ENCODE data around the gene MRAS. TPM values are rescaled to one million over a fixed set of nuclear protein-coding genes. Genes with fewer than 3 reads are reported as not detected.
A peak's percentile ranks its signal among the peaks of the same experiment; 100 is the strongest.
"Not testable (repeated sequence)": the region's sequence is repeated elsewhere in the genome, so short reads cannot be mapped to it uniquely, and the experiment has no call there.

MRAS gene
- total RNA-seq, 2 donors from 2014 or later: 2.2 to 4.5 TPM

DNA sequence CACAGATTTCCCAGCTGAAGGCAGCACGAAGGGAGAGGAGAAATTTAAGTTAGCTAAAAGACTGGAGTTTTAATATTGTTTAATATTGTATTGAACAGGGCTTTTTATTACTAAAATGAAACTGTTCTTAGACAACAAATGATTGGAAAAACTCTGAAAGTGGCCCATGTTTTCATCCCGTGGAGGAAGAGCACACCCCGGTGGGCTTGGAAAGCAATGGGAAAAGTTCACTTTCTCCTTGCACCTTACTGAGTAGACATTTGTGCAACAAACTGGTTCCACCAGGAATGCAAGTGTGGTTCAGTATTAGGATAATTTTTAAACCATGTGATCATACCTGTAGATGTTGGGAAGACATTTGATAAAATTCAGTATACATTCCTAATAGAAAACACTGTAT is 77.8 kb downstream of the MRAS start:
- Histone ChIP-seq H3K9ac (ENCODE audit: low read depth in 2 of 2, low read length in 2 of 2) (no peak overlapping the region), H3K9me3 (no peaks in the 10 kb centered on the region), H3K27ac (no peak overlapping the region), H3K27me3 (no peaks in the 10 kb centered on the region), H3K4me1 (no peaks in the 10 kb centered on the region), H3K4me3 (no peak overlapping the region), H3K36me3 (no peaks in the 10 kb centered on the region)
- TF ChIP-seq, protein P1, sequence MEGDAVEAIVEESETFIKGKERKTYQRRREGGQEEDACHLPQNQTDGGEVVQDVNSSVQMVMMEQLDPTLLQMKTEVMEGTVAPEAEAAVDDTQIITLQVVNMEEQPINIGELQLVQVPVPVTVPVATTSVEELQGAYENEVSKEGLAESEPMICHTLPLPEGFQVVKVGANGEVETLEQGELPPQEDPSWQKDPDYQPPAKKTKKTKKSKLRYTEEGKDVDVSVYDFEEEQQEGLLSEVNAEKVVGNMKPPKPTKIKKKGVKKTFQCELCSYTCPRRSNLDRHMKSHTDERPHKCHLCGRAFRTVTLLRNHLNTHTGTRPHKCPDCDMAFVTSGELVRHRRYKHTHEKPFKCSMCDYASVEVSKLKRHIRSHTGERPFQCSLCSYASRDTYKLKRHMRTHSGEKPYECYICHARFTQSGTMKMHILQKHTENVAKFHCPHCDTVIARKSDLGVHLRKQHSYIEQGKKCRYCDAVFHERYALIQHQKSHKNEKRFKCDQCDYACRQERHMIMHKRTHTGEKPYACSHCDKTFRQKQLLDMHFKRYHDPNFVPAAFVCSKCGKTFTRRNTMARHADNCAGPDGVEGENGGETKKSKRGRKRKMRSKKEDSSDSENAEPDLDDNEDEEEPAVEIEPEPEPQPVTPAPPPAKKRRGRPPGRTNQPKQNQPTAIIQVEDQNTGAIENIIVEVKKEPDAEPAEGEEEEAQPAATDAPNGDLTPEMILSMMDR (IDR thresholded peaks at IDR 0.05): no peak
- intact Hi-C loops (cut with DNase I): no loop called here
- no peak for DNase-seq

DNA sequence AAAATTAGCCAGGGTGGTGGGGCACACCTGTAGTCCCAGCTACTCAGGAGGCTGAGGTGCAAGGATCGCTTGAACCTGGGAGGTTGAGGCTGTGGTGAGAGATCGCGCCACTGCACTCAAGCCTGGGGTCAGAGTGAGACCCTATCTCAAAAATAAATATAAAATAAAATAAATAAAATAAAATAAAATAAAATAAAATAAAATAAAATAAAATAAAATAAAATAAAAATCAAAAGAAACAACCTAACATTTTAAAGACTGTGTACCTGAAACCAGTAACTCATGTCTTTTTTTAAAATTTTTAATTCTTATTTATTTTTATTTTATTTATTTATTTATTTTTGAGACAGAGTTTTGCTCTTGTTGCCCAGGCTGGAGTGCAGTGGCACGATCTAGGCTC is 78.4 kb downstream of the MRAS start:
- H3K4me3 ChIP-seq; H3K9me3 ChIP-seq; H3K27ac ChIP-seq; H3K9ac ChIP-seq (ENCODE audit: low read depth in 2 of 2, low read length in 2 of 2); H3K36me3 ChIP-seq; DNase-seq; intact Hi-C loops (cut with DNase I); H3K27me3 ChIP-seq; H3K4me1 ChIP-seq: not testable (repeated sequence)

DNA sequence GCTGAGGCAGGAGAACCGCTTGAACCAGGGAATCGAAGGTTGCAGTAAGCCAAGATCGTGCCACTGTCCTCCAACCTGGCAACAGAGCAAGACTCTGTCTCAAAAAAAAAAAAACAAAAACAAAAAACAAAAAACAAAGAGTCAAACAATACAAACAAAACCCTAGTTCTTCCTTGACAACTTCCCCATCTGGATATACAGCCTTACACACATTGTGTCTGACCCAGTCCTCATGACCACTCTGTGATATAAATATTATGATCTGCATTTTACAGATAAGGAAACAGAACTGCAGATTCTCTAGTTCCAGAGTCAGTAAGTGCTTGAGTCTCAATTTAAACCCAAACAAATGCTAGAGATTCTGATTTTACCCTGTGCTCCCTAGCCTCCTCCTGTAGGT is 81.3 kb downstream of the MRAS start:
- Histone ChIP-seq H3K9me3 (no peaks in the 10 kb centered on the region), H3K4me3 (no peak overlapping the region), H3K36me3 (no peaks in the 10 kb centered on the region), H3K27ac (no peak overlapping the region), H3K27me3 (peaks cover 7% of the 10 kb centered on the region), H3K4me1 (peaks cover 2% of the 10 kb centered on the region), H3K9ac (ENCODE audit: low read depth in 2 of 2, low read length in 2 of 2) (no peak overlapping the region)
- DNase-seq: no peak
- intact Hi-C loops (cut with DNase I): no loop called here
- TF ChIP-seq, protein P1 (IDR thresholded peaks at IDR 0.05): no peak

DNA sequence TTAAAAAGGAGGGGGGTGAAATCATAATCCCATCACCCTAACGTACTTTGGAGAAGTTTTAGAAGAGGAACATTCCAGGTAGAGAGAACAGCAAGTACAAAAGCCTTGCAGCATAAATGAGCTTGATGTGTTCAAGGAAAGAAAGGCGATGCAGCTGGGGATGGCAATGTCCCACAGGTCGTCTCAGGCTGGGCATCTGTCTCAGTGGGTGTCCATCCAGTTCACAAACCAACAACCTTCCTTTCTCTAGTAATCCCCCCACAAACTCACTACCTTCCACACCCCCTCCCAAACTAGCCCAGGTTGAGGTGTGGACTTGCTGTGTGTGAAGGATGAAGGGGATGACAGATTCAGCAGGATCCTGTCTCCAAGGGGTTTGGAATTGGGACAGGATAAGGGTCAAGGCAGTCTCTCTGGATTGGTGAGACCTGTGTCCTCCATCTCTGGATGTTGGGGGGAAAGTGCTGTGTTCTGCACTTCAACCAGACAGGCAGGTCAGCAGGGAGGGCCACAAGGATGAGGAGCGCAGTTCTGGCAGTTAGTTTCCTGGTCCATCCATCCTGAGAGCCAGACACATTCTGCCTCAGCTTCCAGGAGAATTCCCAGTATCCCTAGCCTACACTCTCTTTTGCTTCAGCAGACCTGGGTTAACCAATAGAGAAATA is 84.3 kb downstream of the MRAS start:
- Histone ChIP-seq H3K4me3 (no peak overlapping the region), H3K9ac (ENCODE audit: low read depth in 2 of 2, low read length in 2 of 2) (no peak overlapping the region), H3K4me1 (peaks cover 3% of the 10 kb centered on the region), H3K9me3 (no peaks in the 10 kb centered on the region), H3K36me3 (no peaks in the 10 kb centered on the region), H3K27ac (no peak overlapping the region), H3K27me3 (peaks cover 22% of the 10 kb centered on the region)
- no peak for DNase-seq
- TF ChIP-seq, protein P1 (IDR thresholded peaks at IDR 0.05): no peak
- intact Hi-C loops (cut with DNase I): no loop called here

DNA sequence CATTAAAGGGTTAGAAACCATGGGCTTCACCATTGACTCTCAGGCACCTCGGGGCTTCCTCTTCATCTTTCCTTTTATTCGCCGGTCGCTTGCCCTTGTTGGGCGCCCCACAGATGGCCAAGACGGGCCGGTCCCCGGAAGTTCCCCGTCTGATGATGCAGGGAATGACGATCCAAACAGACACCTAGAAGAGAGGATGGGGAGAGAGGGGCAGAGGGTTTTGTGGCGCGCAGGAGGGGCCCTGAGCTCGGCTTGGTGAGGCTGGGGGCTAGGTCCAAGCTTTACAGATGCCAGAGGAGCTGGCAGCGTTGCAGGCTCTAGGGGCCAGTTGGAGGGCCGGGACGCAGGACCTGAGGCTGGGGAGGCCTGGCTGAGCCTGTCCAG is 85.5 kb downstream of the MRAS start:
- no peak overlapping the region for H3K9ac ChIP-seq (ENCODE audit: low read depth in 2 of 2, low read length in 2 of 2)
- H3K9me3 ChIP-seq: no peaks in the 10 kb centered on the region
- no peak for DNase-seq
- intact Hi-C loops (cut with DNase I): no loop called here
- H3K4me3 ChIP-seq: no peak overlapping the region
- peaks cover 22% of the 10 kb centered on the region for H3K27me3 ChIP-seq
- no peaks in the 10 kb centered on the region for H3K36me3 ChIP-seq
- peaks cover 3% of the 10 kb centered on the region for H3K4me1 ChIP-seq
- TF ChIP-seq, protein P1 (IDR thresholded peaks at IDR 0.05): no peak
- no peak overlapping the region for H3K27ac ChIP-seq

DNA sequence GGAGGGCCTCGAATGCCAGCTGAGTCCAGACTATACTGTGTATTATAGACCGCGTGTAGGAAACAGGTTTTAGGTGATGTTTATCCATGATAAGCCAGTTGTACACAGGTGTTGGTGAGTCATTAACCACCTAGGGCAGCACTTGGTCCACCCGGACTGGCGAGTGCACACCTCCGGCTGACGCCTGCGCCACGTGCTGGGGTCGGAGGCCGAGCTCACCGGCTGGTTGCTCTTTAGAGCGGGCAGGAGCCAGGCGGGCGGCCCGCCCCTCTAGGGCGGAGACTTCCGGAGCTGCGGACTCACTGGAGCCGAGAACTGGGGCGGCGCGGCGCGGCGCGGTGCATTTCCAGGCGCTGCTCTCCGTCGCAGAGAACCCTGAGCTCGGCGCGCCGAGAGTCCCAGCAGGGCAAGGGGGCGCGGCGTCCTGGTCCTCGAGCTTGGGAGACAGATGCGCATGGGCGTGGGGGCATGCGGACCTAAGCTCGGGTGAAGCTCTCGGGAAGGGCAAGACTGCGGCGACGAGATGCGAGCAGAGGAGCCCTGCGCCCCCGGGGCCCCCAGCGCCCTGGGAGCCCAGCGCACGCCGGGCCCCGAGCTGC is 86.0 kb downstream of the MRAS start, which contains the start of gene ESYT3:
Gene ESYT3, plus strand, starts transcription at position 341 of the 599 bp plus-strand sequence. Its CDS starts 183 bp downstream, at position 524.
- intact Hi-C loops (cut with DNase I): no loop called here
- peak within 1 kb of the TSS; percentile 57 for H3K4me3 ChIP-seq

More for the DNA sequence above, 86.0 kb downstream of the MRAS start, which contains the start of gene ESYT3:
- Histone ChIP-seq H3K36me3 (no peaks in the 10 kb centered on the region), H3K27me3 (peaks cover 22% of the 10 kb centered on the region), H3K27ac (no peak within 1 kb of the TSS), H3K4me1 (peaks cover 3% of the 10 kb centered on the region), H3K9me3 (no peaks in the 10 kb centered on the region), H3K9ac (ENCODE audit: low read depth in 2 of 2, low read length in 2 of 2) (no peak within 1 kb of the TSS)
- TF ChIP-seq, protein P1 (IDR thresholded peaks at IDR 0.05): no peak
- DNase-seq: peak; percentile 83
